Measurements from ENCODE around the gene DTWD2.
"Not testable (repeated sequence)": the region's sequence is repeated elsewhere in the genome, so short reads cannot be mapped to it uniquely, and the experiment has no call there.

Gene DTWD2

GRCh38 chr5:118862596-118862995, 125.8 kb downstream of the DTWD2 start:
- no peak for DNase-seq

- no peak for DNase-seq
These were observed 130.6 kb downstream of the DTWD2 start for GRCh38 chr5:118857700-118858099.

DNA sequence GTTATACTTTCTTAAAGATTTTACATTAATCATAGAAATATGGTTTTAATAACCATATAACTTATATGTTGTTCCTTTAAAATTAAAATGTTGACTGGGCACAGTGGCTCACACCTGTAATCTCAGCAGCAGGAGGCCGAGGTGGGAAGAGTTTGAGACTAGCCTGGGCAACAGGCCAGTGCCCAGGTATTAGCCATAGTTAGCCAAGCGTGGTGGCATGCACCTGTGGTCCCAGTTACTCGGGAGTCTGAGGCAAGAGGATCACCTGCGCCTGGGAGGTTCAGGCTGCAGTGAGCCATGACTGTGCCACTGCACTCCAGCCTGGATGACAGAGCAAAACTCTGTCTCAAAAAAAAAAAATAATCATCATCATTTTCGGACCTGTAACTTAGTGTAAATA, 133.5 kb downstream of the DTWD2 start:
- no peak for DNase-seq

DNA sequence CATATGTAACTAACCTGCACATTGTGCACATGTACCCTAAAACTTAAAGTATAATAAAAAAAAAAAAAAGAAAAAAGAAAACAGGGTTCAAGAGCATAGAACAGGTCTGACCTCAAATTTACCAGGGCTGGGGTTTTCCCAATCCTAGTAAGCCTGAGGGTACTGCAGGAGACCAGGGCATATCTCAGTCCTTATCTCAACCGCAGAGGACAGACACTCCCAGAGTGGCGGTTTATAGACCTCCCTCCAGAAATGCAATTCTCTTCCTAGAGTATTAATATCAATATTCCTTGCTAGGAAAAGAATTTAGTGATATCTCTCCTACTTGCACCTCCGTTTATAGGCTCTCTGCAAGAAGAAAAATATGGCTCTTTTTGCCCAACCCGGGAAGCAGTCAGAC, 136.6 kb downstream of the DTWD2 start:
- not testable (repeated sequence) for DNase-seq

DNA sequence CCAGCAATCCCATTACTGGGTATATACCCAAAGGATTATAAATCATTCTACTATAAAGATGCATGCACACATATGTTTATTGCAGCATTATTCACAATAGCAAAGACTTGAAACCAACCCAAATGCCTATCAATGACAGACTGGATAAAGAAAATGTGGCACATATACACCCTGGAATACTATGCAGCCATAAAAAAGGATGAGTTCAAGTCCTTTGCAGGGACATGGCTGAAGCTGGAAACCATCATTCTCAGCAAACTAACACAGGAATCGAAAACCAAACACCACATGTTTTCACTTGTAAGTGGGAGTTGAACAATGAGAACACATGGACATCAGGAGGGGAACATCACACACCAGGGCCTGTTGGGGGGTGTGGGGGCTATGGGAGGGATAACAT, 138.8 kb downstream of the DTWD2 start:
- DNase-seq: not testable (repeated sequence)

DNA sequence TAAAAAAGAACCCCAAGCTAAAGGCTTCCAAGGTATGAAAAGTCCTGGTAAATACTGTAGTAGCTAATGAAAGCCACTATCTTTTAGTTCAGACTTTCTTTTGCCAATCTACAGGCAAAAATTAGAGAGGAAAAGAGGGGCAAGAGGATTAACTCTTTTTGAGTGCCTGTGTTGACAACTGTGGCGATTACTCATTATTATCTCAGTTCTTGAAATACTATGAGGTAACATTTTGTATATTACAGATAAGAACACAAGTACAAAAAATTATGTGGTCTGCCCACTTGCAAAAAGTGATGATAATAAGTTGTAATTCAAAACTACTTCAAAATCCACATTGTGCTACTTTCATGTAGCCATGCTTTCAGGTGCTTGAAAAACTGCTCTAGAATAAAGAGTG, 144.0 kb downstream of the DTWD2 start:
- DNase-seq: no peak

DNA sequence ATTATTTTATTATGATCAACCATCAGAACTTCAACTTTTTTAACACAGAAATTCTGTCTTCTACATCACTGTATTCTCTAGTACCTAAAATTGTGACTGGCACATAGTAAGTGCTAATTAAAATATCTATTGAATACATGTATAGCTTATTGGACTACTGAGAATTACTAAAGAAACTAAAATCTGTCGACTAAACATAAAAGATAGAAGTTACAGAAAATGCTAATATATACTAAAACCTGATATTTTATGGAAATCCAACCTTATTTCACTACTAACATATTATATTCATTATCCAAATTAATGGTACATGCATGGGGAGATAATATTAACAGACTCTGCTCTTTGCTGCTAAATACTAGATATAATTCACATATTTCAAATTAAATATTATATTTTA, 153.6 kb downstream of the DTWD2 start:
- no peak for DNase-seq

DNA sequence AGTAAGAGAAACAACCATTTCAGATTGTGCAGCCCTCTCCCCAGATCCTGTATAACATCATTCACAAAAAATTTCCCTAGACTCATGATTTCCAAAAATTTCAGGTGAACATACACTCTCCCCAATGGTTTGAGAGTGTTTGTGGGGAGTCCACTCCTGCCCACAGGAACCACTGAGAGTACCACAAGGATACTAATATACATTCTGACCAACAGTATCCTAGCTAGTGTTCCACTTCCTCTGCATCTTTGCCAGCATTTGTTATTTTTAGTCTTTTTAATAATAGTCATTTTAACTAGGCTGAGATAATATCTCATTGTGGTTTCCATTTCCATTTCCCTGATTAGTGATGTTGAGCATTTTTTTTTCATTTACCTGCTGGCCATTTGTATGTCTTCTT, 155.4 kb downstream of the DTWD2 start:
- no peak for DNase-seq

GRCh38 chr5:118825226-118825625, 163.1 kb downstream of the DTWD2 start:
- DNase-seq: no peak

- no peak for DNase-seq
These were observed 169.7 kb downstream of the DTWD2 start for GRCh38 chr5:118818604-118819003.

GRCh38 chr5:118808441-118808840, 179.9 kb downstream of the DTWD2 start:
- DNase-seq: no peak

GRCh38 chr5:118806571-118806970, 181.8 kb downstream of the DTWD2 start:
- no peak for DNase-seq

- no peak for DNase-seq
These were observed 186.0 kb downstream of the DTWD2 start for GRCh38 chr5:118802335-118802734.

DNA sequence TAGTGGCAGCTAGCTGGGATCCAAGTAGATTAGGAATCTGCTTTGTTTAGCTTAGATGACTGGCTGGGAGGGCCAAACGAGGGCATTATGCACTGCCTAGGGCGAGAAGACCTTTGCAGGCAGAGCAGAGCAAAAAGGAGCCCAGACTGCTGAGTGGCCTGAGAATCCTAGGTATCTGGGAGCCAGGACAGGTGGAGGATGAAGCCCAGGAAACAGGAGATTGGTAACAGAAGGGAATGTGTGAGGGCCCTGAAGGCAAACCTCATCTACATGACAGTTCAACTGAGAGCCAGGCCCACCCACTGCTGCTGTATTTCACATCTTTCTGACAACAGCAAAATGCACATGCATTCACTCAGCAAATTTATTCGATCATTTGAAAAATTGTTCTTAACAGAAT, 192.3 kb downstream of the DTWD2 start:
- DNase-seq: no peak

DNA sequence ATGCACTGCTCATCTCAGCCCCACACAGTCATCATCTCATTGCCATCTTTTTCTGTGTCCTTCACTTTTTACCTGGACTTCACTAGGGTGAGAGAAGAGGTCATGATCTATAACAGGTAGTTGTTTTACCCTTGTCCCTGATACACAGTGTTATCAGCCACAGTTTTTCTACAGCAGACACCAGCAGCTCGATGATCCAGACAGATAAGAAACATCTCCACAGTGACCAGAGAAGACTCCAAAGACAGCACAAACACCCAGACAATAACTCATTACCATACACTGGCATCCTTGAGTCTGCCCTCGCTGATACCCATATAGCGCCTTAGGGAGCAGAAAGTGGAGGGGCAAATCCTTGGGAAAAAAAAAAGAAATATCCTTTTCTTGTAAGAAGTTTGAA, 194.1 kb downstream of the DTWD2 start:
- DNase-seq: no peak

- no peak for DNase-seq
These were observed 194.7 kb downstream of the DTWD2 start for GRCh38 chr5:118793652-118794051.

DNA sequence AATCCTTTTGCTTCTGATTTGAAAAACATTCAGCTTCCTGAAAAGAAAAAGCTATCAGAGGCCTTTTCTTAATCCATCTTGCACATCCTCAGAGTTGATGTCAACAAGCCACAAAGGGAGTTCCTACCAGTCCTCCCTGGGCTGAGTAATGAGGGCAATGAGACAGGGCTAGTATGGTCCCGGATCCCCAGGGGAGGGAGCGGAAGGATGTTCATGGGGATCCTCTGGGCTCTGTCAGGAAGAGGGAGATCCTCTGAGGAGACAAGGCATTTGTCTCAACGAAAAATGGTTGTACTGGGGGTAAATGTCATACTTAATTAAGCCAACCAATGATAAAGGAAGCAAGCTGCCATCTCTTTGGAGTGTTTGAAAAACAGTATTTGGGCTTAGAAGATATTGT, 195.3 kb downstream of the DTWD2 start:
- no peak for DNase-seq

GRCh38 chr5:118791926-118792734, 196.2 kb downstream of the DTWD2 start:
- DNase-seq: peak; percentile 65

GRCh38 chr5:118789366-118789765, 199.0 kb downstream of the DTWD2 start:
- DNase-seq: no peak

- no peak for DNase-seq
These were observed 200.0 kb downstream of the DTWD2 start for GRCh38 chr5:118788351-118788750.
